HCT116 (cell line): ENCODE results near the gene ANKRD23. TPM values are rescaled to one million over a fixed set of nuclear protein-coding genes. Genes with fewer than 3 reads are reported as not detected.

Experiments
- ATAC-seq: fragments of 200-7000 bp; cut with Tn5 transposase; 2 replicates; pipeline ENCODE4 v1.9.1; 2020; ENCODE audit warnings: mild to moderate bottlenecking, moderate library complexity
- BruUV-seq: library from RNA; stranded (reverse); fragments of 400-500 nt; replicated peaks from 2 replicates; lab custom pipeline; 2021; lab: Mats Ljungman, UMichigan
- CTCF ChIA-PET: fragments of 300-600 bp; sonication (Branson Sonifier 250); formaldehyde crosslinking; loops from one replicate; lab custom pipeline; 2021; ENCODE audit warnings: antibody characterized with exemption; lab: Charles Lee
- POLR2A ChIA-PET: fragments of 300-600, 350-600 bp; sonication (Branson Sonifier 250); formaldehyde crosslinking; loops from one replicate; lab custom pipeline; 2021; ENCODE audit warnings: antibody characterized with exemption; lab: Charles Lee
- RAD21 ChIA-PET, 2 experiments: fragments of 300-600 bp; sonication (Branson Sonifier 250); formaldehyde crosslinking; loops; one replicate each; lab custom pipeline; 2023; ENCODE audit warnings: low total read pairs in 2 of 2; ENCODE audit not compliant: uncharacterized antibody in 2 of 2, unreplicated experiment in 2 of 2, low non-redundant PET in 1 of 2; lab: Charles Lee
- DNase-seq: peaks from one replicate; pipeline ENCODE4 v3.0.0-alpha.2; 2010; ENCODE audit warnings: low read depth, low spot score
- H2AFZ ChIP-seq: fragments of 200-600 bp; shearing (Covaris generic), sonication (generic); 2 replicates; pipeline ENCODE4 v1.6.1; 2017; ENCODE audit warnings: low read depth, mixed run types, mixed read lengths, antibody characterized with exemption, low read length; ENCODE audit not compliant: poor library complexity, severe bottlenecking
- H3K27ac ChIP-seq: 2 replicates; pipeline ENCODE4 v1.5.1; 2012; ENCODE audit warnings: low read depth, low read length
- H3K27me3 ChIP-seq: fragments of 200-600 bp; sonication (generic); 2 replicates; pipeline ENCODE4 v1.6.1; 2016; ENCODE audit warnings: mixed run types, low read length, mixed read lengths; ENCODE audit not compliant: insufficient read depth
- H3K36me3 ChIP-seq, 2 experiments: fragments of 200-500 bp in 1 of 2; fragments of 200-600 bp in 1 of 2; sonication (Bioruptor generic) in 1 of 2; sonication (generic) in 1 of 2; 2 replicates each; pipeline versions ENCODE4 v1.5.1 to v1.6.1; 2014 to 2016; ENCODE audit warnings: low read length in 2 of 2, inconsistent platforms in 1 of 2, mixed read lengths in 1 of 2, mixed run types in 1 of 2; ENCODE audit not compliant: insufficient read depth in 2 of 2, control insufficient read depth in 1 of 2
- H3K4me1 ChIP-seq, 2 experiments: fragments of 200-600 bp in 1 of 2; sonication (generic) in 1 of 2; 2 replicates each; pipeline versions ENCODE4 v1.5.1 to v1.6.1; 2012 to 2017; ENCODE audit warnings: low read length in 2 of 2, inconsistent platforms in 1 of 2, mild to moderate bottlenecking in 1 of 2, mixed read lengths in 1 of 2, mixed run types in 1 of 2, moderate library complexity in 1 of 2; ENCODE audit not compliant: insufficient read depth in 2 of 2, control insufficient read depth in 1 of 2
- H3K4me2 ChIP-seq: fragments of 200-600 bp; sonication (generic); 2 replicates; pipeline ENCODE4 v1.6.1; 2017; ENCODE audit warnings: mixed run types, low read length, mixed read lengths
- H3K4me3 ChIP-seq, 2 experiments: fragments of 200-600 bp in 1 of 2; sonication (generic) in 1 of 2; replicated peaks in 1 of 2; 2 replicates each; pipeline ENCODE4 v1.5.1; 2011 to 2016; ENCODE audit warnings: low read length in 2 of 2, control low read depth in 1 of 2, low read depth in 1 of 2, mild to moderate bottlenecking in 1 of 2, mixed read lengths in 1 of 2, mixed run types in 1 of 2
- H3K79me2 ChIP-seq: fragments of 200-600 bp; sonication (generic); 2 replicates; pipeline ENCODE4 v1.6.1; 2017; ENCODE audit warnings: mild to moderate bottlenecking, mixed run types, low read length, moderate library complexity, mixed read lengths; ENCODE audit not compliant: insufficient read depth
- H3K9ac ChIP-seq: fragments of 200-600 bp; sonication (generic); 2 replicates; pipeline ENCODE4 v1.6.1; 2016; ENCODE audit warnings: low read length, mixed read lengths
- H3K9me2 ChIP-seq: fragments of 200-600 bp; sonication (generic), shearing (Covaris generic); 2 replicates; pipeline ENCODE4 v1.6.1; 2017; ENCODE audit warnings: mixed run types, mild to moderate bottlenecking, moderate library complexity; ENCODE audit not compliant: insufficient read depth
- H3K9me3 ChIP-seq, 2 experiments: fragments of 200-500 bp in 1 of 2; fragments of 200-600 bp in 1 of 2; sonication (Bioruptor generic) in 1 of 2; sonication (generic) in 1 of 2; 2 replicates each; pipeline ENCODE4 v1.6.1; 2014 to 2017; ENCODE audit warnings: low read length in 2 of 2, mixed read lengths in 2 of 2, inconsistent platforms in 1 of 2, low read depth in 1 of 2, mild to moderate bottlenecking in 1 of 2, mixed run types in 1 of 2, moderate library complexity in 1 of 2; ENCODE audit not compliant: control insufficient read depth in 1 of 2, insufficient read depth in 1 of 2
- H4K20me1 ChIP-seq: fragments of 200-600 bp; sonication (generic), shearing (Covaris generic); 2 replicates; pipeline ENCODE4 v1.6.1; 2017; ENCODE audit warnings: mixed run types, mild to moderate bottlenecking, moderate library complexity; ENCODE audit not compliant: insufficient read depth
- CEBPB ChIP-seq: IDR thresholded peaks from 2 replicates; pipeline ENCODE4 v1.6.1; 2012; ENCODE audit warnings: low read depth
- EGR1 ChIP-seq: IDR thresholded peaks from 2 replicates; pipeline ENCODE4 v1.6.1; 2012; ENCODE audit warnings: low read depth
- EZH2 ChIP-seq: fragments of 200-600 bp; sonication (generic); IDR thresholded peaks from 2 replicates; pipeline ENCODE4 v1.6.1; 2017; ENCODE audit warnings: antibody characterized with exemption, mixed run types
- FOSL1 ChIP-seq: IDR thresholded peaks from 2 replicates; pipeline ENCODE4 v1.6.1; 2012; ENCODE audit warnings: low read depth
- JUND ChIP-seq: IDR thresholded peaks from 2 replicates; pipeline ENCODE4 v1.6.1; 2012
- POLR2AphosphoS5 ChIP-seq: IDR thresholded peaks from 2 replicates; pipeline ENCODE4 v1.6.1; 2011; ENCODE audit warnings: mild to moderate bottlenecking, low read depth, low read length, moderate library complexity
- SIN3A ChIP-seq: IDR thresholded peaks from 2 replicates; pipeline ENCODE4 v1.6.1; 2012; ENCODE audit warnings: low read depth
- SP1 ChIP-seq: IDR thresholded peaks from 2 replicates; pipeline ENCODE4 v1.6.1; 2012; ENCODE audit warnings: low read depth
- SRF ChIP-seq: IDR thresholded peaks from 2 replicates; pipeline ENCODE4 v1.6.1; 2012; ENCODE audit warnings: low read depth
- TCF7L2 ChIP-seq: IDR thresholded peaks from 2 replicates; pipeline ENCODE4 v1.7.0; 2011; ENCODE audit warnings: borderline replicate concordance, inconsistent platforms; ENCODE audit not compliant: insufficient read depth, insufficient read length; ENCODE audit errors: extremely low read depth
- YY1 ChIP-seq: IDR thresholded peaks from 2 replicates; pipeline ENCODE4 v1.6.1; 2011; ENCODE audit warnings: low read length, low read depth, moderate library complexity, mild to moderate bottlenecking; ENCODE audit not compliant: insufficient replicate concordance; ENCODE audit errors: extremely low read depth
- ZFX ChIP-seq: fragments of 450-650 bp; IDR thresholded peaks from 2 replicates; pipeline ENCODE4 v1.6.1; 2017
- intact Hi-C: fragments of 100-400 bp; cut with micrococcal nuclease; formaldehyde crosslinking; loops from 2 replicates; pipeline ENCODE4 v1.10.0; 2022
- total RNA-seq: library from RNA; stranded (reverse); gene quantifications from one replicate; pipeline ENCODE4 v1.2.1, GENCODE V29; 2021; ENCODE audit not compliant: unreplicated experiment
- TF ChIP-seq, protein P1 (sequence below): IDR thresholded peaks from 2 replicates; pipeline ENCODE4 v1.6.1; 2012
- TF ChIP-seq, protein P2 (sequence below): IDR thresholded peaks from 2 replicates; pipeline ENCODE4 v1.6.1; 2012; ENCODE audit warnings: low read depth
- TF ChIP-seq, protein P3 (sequence below), 3 experiments: fragments of 200-600 bp in 1 of 3; sonication (generic) in 1 of 3; IDR thresholded peaks in 2 of 3; conservative IDR thresholded peaks in 1 of 3; 2 replicates each; pipeline ENCODE4 v1.5.1; 2012 to 2017; ENCODE audit warnings: low read depth in 2 of 3, low read length in 2 of 3, antibody characterized with exemption in 1 of 3, borderline replicate concordance in 1 of 3, control low read depth in 1 of 3, mild to moderate bottlenecking in 1 of 3, mixed read lengths in 1 of 3, mixed run types in 1 of 3, moderate library complexity in 1 of 3; ENCODE audit not compliant: insufficient read depth in 1 of 3

Gene ANKRD23
- total RNA-seq, 1 experiment from 2014 or later, result 1.4 TPM

DNA sequence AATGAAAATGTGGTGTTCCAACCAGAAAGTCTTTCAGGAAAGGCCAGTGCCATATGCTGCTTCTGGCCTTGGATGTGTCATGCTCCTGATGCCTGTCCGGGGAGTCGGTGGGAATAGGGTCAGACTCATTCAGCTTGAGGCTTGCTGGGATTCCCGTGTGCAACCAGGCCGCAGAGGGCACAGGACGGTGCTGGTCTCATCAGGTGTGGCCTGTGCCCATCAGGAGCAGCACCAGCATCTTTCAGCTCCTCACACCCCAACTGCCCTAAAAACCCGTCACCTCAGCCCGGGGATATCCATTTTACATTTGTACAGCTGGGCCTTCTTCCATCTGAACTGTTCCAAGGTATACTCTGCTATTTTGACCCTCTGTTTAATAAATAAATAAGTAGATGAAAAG is 41.1 kb downstream of the ANKRD23 start (continued):
- no peak for TF ChIP-seq POLR2AphosphoS5

DNA sequence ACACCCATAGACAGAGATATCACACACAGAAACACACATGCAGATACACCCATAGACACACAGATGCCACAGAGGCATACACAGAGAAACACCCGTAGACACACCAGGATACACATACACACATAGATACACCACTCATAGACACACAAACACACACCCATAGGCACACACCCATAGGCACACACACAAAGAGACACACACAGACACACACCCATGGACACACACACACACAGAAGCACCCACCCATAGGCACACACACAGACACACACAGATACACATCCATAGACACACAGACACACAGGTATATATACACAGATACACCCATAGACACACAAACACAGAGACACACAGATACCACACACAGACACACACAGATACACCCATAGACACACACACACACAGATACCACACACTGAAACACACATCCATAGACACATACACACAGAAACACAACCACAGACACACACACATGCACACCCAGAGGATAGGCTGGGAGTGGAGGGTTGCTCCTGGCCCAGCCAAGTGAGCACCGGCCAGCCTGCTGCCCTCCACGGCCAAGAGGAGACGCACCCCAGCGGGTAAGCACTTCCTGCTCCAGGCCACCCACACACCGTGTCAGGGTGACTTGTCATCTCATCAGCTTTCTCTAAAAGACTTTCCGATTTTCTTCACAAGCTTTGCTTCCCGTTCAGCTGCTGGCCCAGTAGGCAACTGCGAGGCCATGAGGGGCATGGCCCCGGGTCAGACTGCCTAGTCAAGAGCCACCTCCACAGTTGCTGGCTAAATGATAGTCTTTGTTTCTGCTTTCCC is 41.8 kb downstream of the ANKRD23 start:
- H3K9ac ChIP-seq, result no peak overlapping the region
- no peak overlapping the region for H3K4me3 ChIP-seq
- no peaks in the 10 kb centered on the region for H3K9me2 ChIP-seq
- CTCF ChIA-PET, result interaction anchor here (1.2 kb wide), 1 partner anchor 252 kb away, joined by 3 read pairs; no protein-coding TSS in a partner anchor
- H3K79me2 ChIP-seq, result no peaks in the 10 kb centered on the region
- H4K20me1 ChIP-seq, result no peaks in the 10 kb centered on the region
- H3K4me1 ChIP-seq, result peaks cover 0 to 5% of the 10 kb centered on the region in 2 experiments; a peak in 1 of 4 replicates
- H2AFZ ChIP-seq, result no peak overlapping the region
- POLR2A ChIA-PET, result interaction anchor here (0.6 kb wide), 1 partner anchor 93 kb away, joined by 3 read pairs; no protein-coding TSS in a partner anchor
- no TSS peak for BruUV-seq
- no peak overlapping the region for H3K27ac ChIP-seq
- intact Hi-C loops, result loop anchor here (2.0 to 5.0 kb wide), 2 partner anchors 199 to 250 kb away; no protein-coding TSS in a partner anchor
- ATAC-seq (no peak), DNase-seq (no peak)
- no peak overlapping the region for H3K4me2 ChIP-seq
- peaks cover 0 to 9% of the 10 kb centered on the region in 2 experiments; a peak in 2 of 4 replicates for H3K36me3 ChIP-seq
- RAD21 ChIA-PET, result no interaction called here
- TF ChIP-seq, protein P1, sequence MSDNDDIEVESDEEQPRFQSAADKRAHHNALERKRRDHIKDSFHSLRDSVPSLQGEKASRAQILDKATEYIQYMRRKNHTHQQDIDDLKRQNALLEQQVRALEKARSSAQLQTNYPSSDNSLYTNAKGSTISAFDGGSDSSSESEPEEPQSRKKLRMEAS, result no peak
- TF ChIP-seq POLR2AphosphoS5, result no peak
- TF ChIP-seq, protein P2, sequence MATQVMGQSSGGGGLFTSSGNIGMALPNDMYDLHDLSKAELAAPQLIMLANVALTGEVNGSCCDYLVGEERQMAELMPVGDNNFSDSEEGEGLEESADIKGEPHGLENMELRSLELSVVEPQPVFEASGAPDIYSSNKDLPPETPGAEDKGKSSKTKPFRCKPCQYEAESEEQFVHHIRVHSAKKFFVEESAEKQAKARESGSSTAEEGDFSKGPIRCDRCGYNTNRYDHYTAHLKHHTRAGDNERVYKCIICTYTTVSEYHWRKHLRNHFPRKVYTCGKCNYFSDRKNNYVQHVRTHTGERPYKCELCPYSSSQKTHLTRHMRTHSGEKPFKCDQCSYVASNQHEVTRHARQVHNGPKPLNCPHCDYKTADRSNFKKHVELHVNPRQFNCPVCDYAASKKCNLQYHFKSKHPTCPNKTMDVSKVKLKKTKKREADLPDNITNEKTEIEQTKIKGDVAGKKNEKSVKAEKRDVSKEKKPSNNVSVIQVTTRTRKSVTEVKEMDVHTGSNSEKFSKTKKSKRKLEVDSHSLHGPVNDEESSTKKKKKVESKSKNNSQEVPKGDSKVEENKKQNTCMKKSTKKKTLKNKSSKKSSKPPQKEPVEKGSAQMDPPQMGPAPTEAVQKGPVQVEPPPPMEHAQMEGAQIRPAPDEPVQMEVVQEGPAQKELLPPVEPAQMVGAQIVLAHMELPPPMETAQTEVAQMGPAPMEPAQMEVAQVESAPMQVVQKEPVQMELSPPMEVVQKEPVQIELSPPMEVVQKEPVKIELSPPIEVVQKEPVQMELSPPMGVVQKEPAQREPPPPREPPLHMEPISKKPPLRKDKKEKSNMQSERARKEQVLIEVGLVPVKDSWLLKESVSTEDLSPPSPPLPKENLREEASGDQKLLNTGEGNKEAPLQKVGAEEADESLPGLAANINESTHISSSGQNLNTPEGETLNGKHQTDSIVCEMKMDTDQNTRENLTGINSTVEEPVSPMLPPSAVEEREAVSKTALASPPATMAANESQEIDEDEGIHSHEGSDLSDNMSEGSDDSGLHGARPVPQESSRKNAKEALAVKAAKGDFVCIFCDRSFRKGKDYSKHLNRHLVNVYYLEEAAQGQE, result no peak
- no peak for TF ChIP-seq ZFX
- no peak for TF ChIP-seq YY1
- TF ChIP-seq SP1, result no peak
- TF ChIP-seq JUND, result no peak
- TF ChIP-seq FOSL1, result no peak
- TF ChIP-seq, protein P3, sequence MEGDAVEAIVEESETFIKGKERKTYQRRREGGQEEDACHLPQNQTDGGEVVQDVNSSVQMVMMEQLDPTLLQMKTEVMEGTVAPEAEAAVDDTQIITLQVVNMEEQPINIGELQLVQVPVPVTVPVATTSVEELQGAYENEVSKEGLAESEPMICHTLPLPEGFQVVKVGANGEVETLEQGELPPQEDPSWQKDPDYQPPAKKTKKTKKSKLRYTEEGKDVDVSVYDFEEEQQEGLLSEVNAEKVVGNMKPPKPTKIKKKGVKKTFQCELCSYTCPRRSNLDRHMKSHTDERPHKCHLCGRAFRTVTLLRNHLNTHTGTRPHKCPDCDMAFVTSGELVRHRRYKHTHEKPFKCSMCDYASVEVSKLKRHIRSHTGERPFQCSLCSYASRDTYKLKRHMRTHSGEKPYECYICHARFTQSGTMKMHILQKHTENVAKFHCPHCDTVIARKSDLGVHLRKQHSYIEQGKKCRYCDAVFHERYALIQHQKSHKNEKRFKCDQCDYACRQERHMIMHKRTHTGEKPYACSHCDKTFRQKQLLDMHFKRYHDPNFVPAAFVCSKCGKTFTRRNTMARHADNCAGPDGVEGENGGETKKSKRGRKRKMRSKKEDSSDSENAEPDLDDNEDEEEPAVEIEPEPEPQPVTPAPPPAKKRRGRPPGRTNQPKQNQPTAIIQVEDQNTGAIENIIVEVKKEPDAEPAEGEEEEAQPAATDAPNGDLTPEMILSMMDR (IDR thresholded peaks at IDR 0.05 in 2 of 3, conservative IDR thresholded peaks at IDR 0.05 in 1 of 3; ENCODE audit: borderline replicate concordance in 1 of 3, insufficient read depth in 1 of 3, low read depth in 2 of 3, low read length in 2 of 3), result no peak
- no peak for TF ChIP-seq TCF7L2
- no peak for TF ChIP-seq EZH2
- TF ChIP-seq SIN3A, result no peak
- no peak for TF ChIP-seq EGR1
- no peak for TF ChIP-seq CEBPB
- no peak for TF ChIP-seq SRF
- H3K27me3 ChIP-seq, result no peaks in the 10 kb centered on the region
- H3K9me3 ChIP-seq, result no peaks in the 10 kb centered on the region
